ENCODE data around the gene CD8B2. TPM values are rescaled to one million over a fixed set of nuclear protein-coding genes. Genes with fewer than 3 reads are reported as not detected.
"Not testable (repeated sequence)": the region's sequence is repeated elsewhere in the genome, so short reads cannot be mapped to it uniquely, and the experiment has no call there.

CD8B2 gene
- polyA plus RNA-seq, 2 of the 4 experiments (the other 2 are of a cell fraction): not detected

- ATAC-seq; H3K27ac ChIP-seq; H3K9me3 ChIP-seq; POLR2A ChIA-PET; DNase-seq (ENCODE audit: low read depth in 1 of 2, low spot score in 1 of 2); CTCF ChIA-PET; H3K4me1 ChIP-seq; H3K4me3 ChIP-seq; H3K4me2 ChIP-seq; FAIRE-seq: not testable (repeated sequence)
- 73% methylated on average over 6 of the region's 6 CpGs for WGBS (ENCODE audit: missing lambda C conversion rate)
Observed at GRCh38 chr2:106492399-106492798, 5.2 kb downstream of the CD8B2 start.

GRCh38 chr2:106492913-106493312 lies 5.7 kb downstream of the CD8B2 start:
- H3K4me3 ChIP-seq; FAIRE-seq; ATAC-seq; H3K4me1 ChIP-seq; CTCF ChIA-PET; DNase-seq (ENCODE audit: low read depth in 1 of 2, low spot score in 1 of 2); H3K27ac ChIP-seq; H3K9me3 ChIP-seq; POLR2A ChIA-PET; H3K4me2 ChIP-seq: not testable (repeated sequence)
- 76% methylated on average over 6 of the region's 6 CpGs for WGBS (ENCODE audit: missing lambda C conversion rate)

- WGBS (ENCODE audit: missing lambda C conversion rate): no CpG with 5 or more reads among the region's 1 CpG
- FAIRE-seq, ATAC-seq: not testable (repeated sequence)
Observed at GRCh38 chr2:106498549-106498948, 11.4 kb downstream of the CD8B2 start.

GRCh38 chr2:106500350-106500749 lies 13.2 kb downstream of the CD8B2 start:
- H3K9me3 ChIP-seq; DNase-seq (ENCODE audit: low read depth in 1 of 2, low spot score in 1 of 2); H3K4me1 ChIP-seq; H3K4me3 ChIP-seq; H3K4me2 ChIP-seq; ATAC-seq; FAIRE-seq; H3K27ac ChIP-seq; CTCF ChIA-PET; POLR2A ChIA-PET: not testable (repeated sequence)
- 86% methylated on average over 6 of the region's 7 CpGs for WGBS (ENCODE audit: missing lambda C conversion rate)

More at GRCh38 chr2:106498549-106498948, 11.4 kb downstream of the CD8B2 start:
- CTCF ChIA-PET; H3K27ac ChIP-seq; H3K4me3 ChIP-seq; H3K4me1 ChIP-seq; POLR2A ChIA-PET; H3K4me2 ChIP-seq; DNase-seq (ENCODE audit: low read depth in 1 of 2, low spot score in 1 of 2); H3K9me3 ChIP-seq: not testable (repeated sequence)

GRCh38 chr2:106502351-106502750 lies 15.2 kb downstream of the CD8B2 start:
- DNase-seq (ENCODE audit: low read depth in 1 of 2, low spot score in 1 of 2); H3K4me1 ChIP-seq; ATAC-seq; H3K9me3 ChIP-seq; FAIRE-seq; POLR2A ChIA-PET; CTCF ChIA-PET; H3K27ac ChIP-seq; H3K4me3 ChIP-seq; H3K4me2 ChIP-seq: not testable (repeated sequence)
- WGBS (ENCODE audit: missing lambda C conversion rate): 86% methylated on average over 8 of the region's 8 CpGs

GRCh38 chr2:106504192-106504591 lies 17.0 kb downstream of the CD8B2 start:
- DNase-seq (ENCODE audit: low read depth in 1 of 2, low spot score in 1 of 2); FAIRE-seq; H3K4me1 ChIP-seq; H3K4me2 ChIP-seq; ATAC-seq; H3K9me3 ChIP-seq; H3K27ac ChIP-seq; CTCF ChIA-PET; H3K4me3 ChIP-seq; POLR2A ChIA-PET: not testable (repeated sequence)
- 86% methylated on average over 1 of the region's 11 CpGs for WGBS (ENCODE audit: missing lambda C conversion rate)

- peak; percentile 49 for FAIRE-seq
Observed at GRCh38 chr2:106504787-106505186, 17.6 kb downstream of the CD8B2 start.

GRCh38 chr2:106506002-106506687 lies 19.0 kb downstream of the CD8B2 start:
- 79% methylated on average over 9 of the region's 9 CpGs for WGBS (ENCODE audit: missing lambda C conversion rate)
- CTCF ChIA-PET; H3K9me3 ChIP-seq; POLR2A ChIA-PET; ATAC-seq; H3K4me3 ChIP-seq; H3K4me2 ChIP-seq; FAIRE-seq; H3K4me1 ChIP-seq; DNase-seq (ENCODE audit: low read depth in 1 of 2, low spot score in 1 of 2); H3K27ac ChIP-seq: not testable (repeated sequence)

More at GRCh38 chr2:106504787-106505186, 17.6 kb downstream of the CD8B2 start:
- H3K4me1 ChIP-seq; POLR2A ChIA-PET; H3K4me3 ChIP-seq; H3K9me3 ChIP-seq; H3K4me2 ChIP-seq; H3K27ac ChIP-seq; CTCF ChIA-PET; DNase-seq (ENCODE audit: low read depth in 1 of 2, low spot score in 1 of 2); ATAC-seq: not testable (repeated sequence)
- 67% methylated on average over 4 of the region's 4 CpGs for WGBS (ENCODE audit: missing lambda C conversion rate)

- CTCF ChIA-PET: not testable (repeated sequence)
Observed at GRCh38 chr2:106508660-106509373, 21.7 kb downstream of the CD8B2 start.

GRCh38 chr2:106509374-106509770 lies 22.2 kb downstream of the CD8B2 start:
- FAIRE-seq; DNase-seq (ENCODE audit: low read depth in 1 of 2, low spot score in 1 of 2); H3K4me2 ChIP-seq; H3K27ac ChIP-seq; POLR2A ChIA-PET; H3K4me3 ChIP-seq; ATAC-seq; CTCF ChIA-PET; H3K9me3 ChIP-seq: not testable (repeated sequence)
- H3K4me1 ChIP-seq: peaks cover 22% of the 10 kb centered on the region
- WGBS (ENCODE audit: missing lambda C conversion rate): 86% methylated on average over 3 of the region's 6 CpGs

More at GRCh38 chr2:106508660-106509373, 21.7 kb downstream of the CD8B2 start:
- H3K4me1 ChIP-seq: peaks cover 18% of the 10 kb centered on the region
- 78% methylated on average over 8 of the region's 11 CpGs for WGBS (ENCODE audit: missing lambda C conversion rate)
- H3K4me3 ChIP-seq; DNase-seq (ENCODE audit: low read depth in 1 of 2, low spot score in 1 of 2); H3K9me3 ChIP-seq; FAIRE-seq; H3K27ac ChIP-seq; POLR2A ChIA-PET; H3K4me2 ChIP-seq; ATAC-seq: not testable (repeated sequence)

- DNase-seq (ENCODE audit: low read depth in 1 of 2, low spot score in 1 of 2); CTCF ChIA-PET; H3K9me3 ChIP-seq; FAIRE-seq; ATAC-seq; POLR2A ChIA-PET; H3K4me3 ChIP-seq: not testable (repeated sequence)
- 62% methylated on average over 4 of the region's 4 CpGs for WGBS (ENCODE audit: missing lambda C conversion rate)
- H3K27ac ChIP-seq: peak overlapping the region; percentile 70 to 84
- H3K4me1 ChIP-seq: peaks cover 31% of the 10 kb centered on the region
- H3K4me2 ChIP-seq: peak overlapping the region; percentile 73
Observed at GRCh38 chr2:106510791-106511190, 23.6 kb downstream of the CD8B2 start.

Data from A549 (cell line).